Prostate gland (tissue), 2 donors: Measurements from ENCODE around the gene FLT1.

Experiments
- POLR2A ChIP-seq: fragments of 450-650 bp; IDR thresholded peaks from one replicate; pipeline ENCODE4 v1.6.1; 2016; ENCODE audit warnings: antibody characterized with exemption, mild to moderate bottlenecking
- POLR2AphosphoS5 ChIP-seq: sonication (generic); formaldehyde crosslinking; IDR thresholded peaks from one replicate; pipeline ENCODE4 v1.6.1; 2017; ENCODE audit warnings: antibody characterized with exemption
- TF ChIP-seq, protein P1 (sequence below), 4 experiments: fragments of 200-600 bp in 2 of 4; fragments of 450-650 bp in 2 of 4; sonication (generic) in 2 of 4; IDR thresholded peaks; 1 replicate in 3 of 4; 2 replicates in 1 of 4; pipeline ENCODE4 v1.5.1; 2016 to 2019; ENCODE audit warnings: antibody characterized with exemption in 4 of 4, mild to moderate bottlenecking in 2 of 4, moderate library complexity in 2 of 4

DNA sequence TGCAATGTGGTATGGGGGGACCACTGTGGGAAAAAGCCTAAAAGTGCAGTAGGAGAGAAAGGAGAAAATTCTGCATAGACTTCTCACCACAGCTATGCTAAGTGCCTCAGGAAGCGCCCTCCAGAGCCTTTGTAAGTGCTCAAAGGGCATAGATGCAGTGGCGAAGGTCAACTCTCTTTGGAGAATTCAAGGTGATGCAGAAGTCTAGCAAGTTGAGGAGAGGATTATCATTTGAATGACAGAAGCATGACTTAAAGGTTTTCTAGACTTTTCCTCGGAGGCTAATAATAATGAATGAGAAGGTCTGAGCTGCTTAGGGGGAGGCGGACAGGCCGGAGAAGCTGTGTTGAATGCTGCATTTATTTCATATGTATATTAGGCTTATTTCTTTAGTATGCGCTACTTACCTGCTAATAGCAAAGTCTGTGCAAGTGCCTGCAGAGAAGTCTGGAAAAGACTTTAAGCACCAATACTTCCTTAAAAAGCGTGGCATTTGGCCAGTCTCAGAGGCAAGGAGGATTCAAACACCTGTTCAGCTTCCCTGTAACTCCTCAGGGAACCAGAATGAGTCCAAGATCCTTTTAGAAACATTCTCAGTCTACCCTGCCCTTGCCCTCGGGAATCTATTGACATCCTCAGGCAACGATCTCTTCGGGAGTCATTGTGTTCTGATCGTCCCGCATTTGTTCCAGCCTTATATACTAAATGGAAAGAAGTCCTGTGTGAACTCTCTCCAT is 56.2 kb downstream of the FLT1 start:
- TF ChIP-seq, protein P1, sequence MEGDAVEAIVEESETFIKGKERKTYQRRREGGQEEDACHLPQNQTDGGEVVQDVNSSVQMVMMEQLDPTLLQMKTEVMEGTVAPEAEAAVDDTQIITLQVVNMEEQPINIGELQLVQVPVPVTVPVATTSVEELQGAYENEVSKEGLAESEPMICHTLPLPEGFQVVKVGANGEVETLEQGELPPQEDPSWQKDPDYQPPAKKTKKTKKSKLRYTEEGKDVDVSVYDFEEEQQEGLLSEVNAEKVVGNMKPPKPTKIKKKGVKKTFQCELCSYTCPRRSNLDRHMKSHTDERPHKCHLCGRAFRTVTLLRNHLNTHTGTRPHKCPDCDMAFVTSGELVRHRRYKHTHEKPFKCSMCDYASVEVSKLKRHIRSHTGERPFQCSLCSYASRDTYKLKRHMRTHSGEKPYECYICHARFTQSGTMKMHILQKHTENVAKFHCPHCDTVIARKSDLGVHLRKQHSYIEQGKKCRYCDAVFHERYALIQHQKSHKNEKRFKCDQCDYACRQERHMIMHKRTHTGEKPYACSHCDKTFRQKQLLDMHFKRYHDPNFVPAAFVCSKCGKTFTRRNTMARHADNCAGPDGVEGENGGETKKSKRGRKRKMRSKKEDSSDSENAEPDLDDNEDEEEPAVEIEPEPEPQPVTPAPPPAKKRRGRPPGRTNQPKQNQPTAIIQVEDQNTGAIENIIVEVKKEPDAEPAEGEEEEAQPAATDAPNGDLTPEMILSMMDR (IDR thresholded peaks at IDR 0.05) = no peak
- TF ChIP-seq POLR2A = no peak
- no peak for TF ChIP-seq POLR2AphosphoS5
